CD4-positive, alpha-beta T cell treated with Interferon gamma for 1 hour (primary cell): Measurements from ENCODE around the gene SV2B.

Source experiments
- DNase-seq: peaks from one replicate; pipeline ENCODE4 v3.0.0-alpha.2; 2020

Gene SV2B

GRCh38 chr15:91199511-91199910 is 99.5 kb downstream of the SV2B start:
- no peak for DNase-seq

- no peak for DNase-seq
These were observed 100.2 kb downstream of the SV2B start for GRCh38 chr15:91200101-91200754.

GRCh38 chr15:91202510-91203102 is 102.5 kb downstream of the SV2B start:
- DNase-seq = no peak

GRCh38 chr15:91203619-91204203 is 103.7 kb downstream of the SV2B start:
- DNase-seq = no peak

GRCh38 chr15:91208371-91208770 is 108.3 kb downstream of the SV2B start:
- no peak for DNase-seq

GRCh38 chr15:91209318-91209717 is 109.3 kb downstream of the SV2B start:
- no peak for DNase-seq

GRCh38 chr15:91209726-91210125 is 109.7 kb downstream of the SV2B start:
- DNase-seq = no peak

- DNase-seq = no peak
These were observed 114.9 kb downstream of the SV2B start for GRCh38 chr15:91214675-91215590.

GRCh38 chr15:91216000-91216399 is 115.9 kb downstream of the SV2B start:
- DNase-seq = no peak

- no peak for DNase-seq
These were observed 119.1 kb downstream of the SV2B start for GRCh38 chr15:91219206-91219605.

GRCh38 chr15:91222052-91222451 is 122.0 kb downstream of the SV2B start:
- DNase-seq = no peak

GRCh38 chr15:91223863-91224262 is 123.8 kb downstream of the SV2B start:
- DNase-seq = no peak

- no peak for DNase-seq
These were observed 124.8 kb downstream of the SV2B start for GRCh38 chr15:91224755-91225380.

GRCh38 chr15:91225741-91226140 is 125.7 kb downstream of the SV2B start:
- DNase-seq = no peak

- no peak for DNase-seq
These were observed 127.1 kb downstream of the SV2B start for GRCh38 chr15:91227117-91227516.

- no peak for DNase-seq
These were observed 127.7 kb downstream of the SV2B start for GRCh38 chr15:91227766-91228165.

- no peak for DNase-seq
These were observed 128.3 kb downstream of the SV2B start for GRCh38 chr15:91228383-91228782.

- DNase-seq = no peak
These were observed 128.8 kb downstream of the SV2B start for GRCh38 chr15:91228890-91229289.

- DNase-seq = no peak
These were observed 131.6 kb downstream of the SV2B start for GRCh38 chr15:91231703-91232102.

GRCh38 chr15:91234759-91235158 is 134.7 kb downstream of the SV2B start:
- DNase-seq = no peak

GRCh38 chr15:91235376-91235775 is 135.3 kb downstream of the SV2B start:
- DNase-seq = no peak

- no peak for DNase-seq
These were observed 137.4 kb downstream of the SV2B start for GRCh38 chr15:91237445-91237844.
